ENCODE data around the gene SEMA4D.

Gene SEMA4D

DNA sequence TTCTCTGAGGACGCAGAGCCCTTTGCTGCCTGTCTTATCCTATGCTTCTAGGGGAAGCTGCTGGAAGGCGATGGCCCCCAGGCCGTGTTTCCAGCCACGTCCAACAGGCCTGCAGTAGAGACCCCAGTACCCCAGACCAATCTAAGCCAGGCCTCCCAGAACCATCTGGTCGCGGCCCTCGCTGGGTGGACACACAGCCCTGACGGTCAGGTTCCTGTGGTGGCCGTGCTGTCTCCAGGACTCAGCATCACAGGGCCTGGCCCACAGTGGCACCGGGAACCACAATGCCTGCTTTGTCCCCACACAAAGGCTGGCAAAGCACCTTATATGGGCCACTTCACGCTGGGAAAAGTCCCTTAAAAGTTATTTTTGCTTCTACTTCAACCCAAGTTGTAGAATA, 44.5 kb downstream of the SEMA4D start:
- TF ChIP-seq, protein P1, sequence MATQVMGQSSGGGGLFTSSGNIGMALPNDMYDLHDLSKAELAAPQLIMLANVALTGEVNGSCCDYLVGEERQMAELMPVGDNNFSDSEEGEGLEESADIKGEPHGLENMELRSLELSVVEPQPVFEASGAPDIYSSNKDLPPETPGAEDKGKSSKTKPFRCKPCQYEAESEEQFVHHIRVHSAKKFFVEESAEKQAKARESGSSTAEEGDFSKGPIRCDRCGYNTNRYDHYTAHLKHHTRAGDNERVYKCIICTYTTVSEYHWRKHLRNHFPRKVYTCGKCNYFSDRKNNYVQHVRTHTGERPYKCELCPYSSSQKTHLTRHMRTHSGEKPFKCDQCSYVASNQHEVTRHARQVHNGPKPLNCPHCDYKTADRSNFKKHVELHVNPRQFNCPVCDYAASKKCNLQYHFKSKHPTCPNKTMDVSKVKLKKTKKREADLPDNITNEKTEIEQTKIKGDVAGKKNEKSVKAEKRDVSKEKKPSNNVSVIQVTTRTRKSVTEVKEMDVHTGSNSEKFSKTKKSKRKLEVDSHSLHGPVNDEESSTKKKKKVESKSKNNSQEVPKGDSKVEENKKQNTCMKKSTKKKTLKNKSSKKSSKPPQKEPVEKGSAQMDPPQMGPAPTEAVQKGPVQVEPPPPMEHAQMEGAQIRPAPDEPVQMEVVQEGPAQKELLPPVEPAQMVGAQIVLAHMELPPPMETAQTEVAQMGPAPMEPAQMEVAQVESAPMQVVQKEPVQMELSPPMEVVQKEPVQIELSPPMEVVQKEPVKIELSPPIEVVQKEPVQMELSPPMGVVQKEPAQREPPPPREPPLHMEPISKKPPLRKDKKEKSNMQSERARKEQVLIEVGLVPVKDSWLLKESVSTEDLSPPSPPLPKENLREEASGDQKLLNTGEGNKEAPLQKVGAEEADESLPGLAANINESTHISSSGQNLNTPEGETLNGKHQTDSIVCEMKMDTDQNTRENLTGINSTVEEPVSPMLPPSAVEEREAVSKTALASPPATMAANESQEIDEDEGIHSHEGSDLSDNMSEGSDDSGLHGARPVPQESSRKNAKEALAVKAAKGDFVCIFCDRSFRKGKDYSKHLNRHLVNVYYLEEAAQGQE (IDR thresholded peaks at IDR 0.05; ENCODE audit: insufficient replicate concordance, low read depth) = no peak
- TF ChIP-seq SPI1 (IDR thresholded peaks at IDR 0.05; ENCODE audit: borderline replicate concordance, low read depth) (no peak), GABPA (IDR thresholded peaks at IDR 0.05; ENCODE audit: low read depth) (no peak), POLR2AphosphoS5 (IDR thresholded peaks at IDR 0.05; ENCODE audit: low read depth) (no peak)
- TF ChIP-seq, protein P2, sequence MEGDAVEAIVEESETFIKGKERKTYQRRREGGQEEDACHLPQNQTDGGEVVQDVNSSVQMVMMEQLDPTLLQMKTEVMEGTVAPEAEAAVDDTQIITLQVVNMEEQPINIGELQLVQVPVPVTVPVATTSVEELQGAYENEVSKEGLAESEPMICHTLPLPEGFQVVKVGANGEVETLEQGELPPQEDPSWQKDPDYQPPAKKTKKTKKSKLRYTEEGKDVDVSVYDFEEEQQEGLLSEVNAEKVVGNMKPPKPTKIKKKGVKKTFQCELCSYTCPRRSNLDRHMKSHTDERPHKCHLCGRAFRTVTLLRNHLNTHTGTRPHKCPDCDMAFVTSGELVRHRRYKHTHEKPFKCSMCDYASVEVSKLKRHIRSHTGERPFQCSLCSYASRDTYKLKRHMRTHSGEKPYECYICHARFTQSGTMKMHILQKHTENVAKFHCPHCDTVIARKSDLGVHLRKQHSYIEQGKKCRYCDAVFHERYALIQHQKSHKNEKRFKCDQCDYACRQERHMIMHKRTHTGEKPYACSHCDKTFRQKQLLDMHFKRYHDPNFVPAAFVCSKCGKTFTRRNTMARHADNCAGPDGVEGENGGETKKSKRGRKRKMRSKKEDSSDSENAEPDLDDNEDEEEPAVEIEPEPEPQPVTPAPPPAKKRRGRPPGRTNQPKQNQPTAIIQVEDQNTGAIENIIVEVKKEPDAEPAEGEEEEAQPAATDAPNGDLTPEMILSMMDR (IDR thresholded peaks at IDR 0.05; ENCODE audit: insufficient read depth, low read length) = no peak
- H3K4me3 ChIP-seq (replicated peaks; ENCODE audit: insufficient read depth, low read length) = no peak overlapping the region
- H3K27me3 ChIP-seq (ENCODE audit: insufficient read depth, poor library complexity, severe bottlenecking) = no peaks in the 10 kb centered on the region
- DNase-seq (ENCODE audit: low read depth in 1 of 2, low spot score in 1 of 2) = no peak
- H3K27ac ChIP-seq (replicated peaks) = no peak overlapping the region

DNA sequence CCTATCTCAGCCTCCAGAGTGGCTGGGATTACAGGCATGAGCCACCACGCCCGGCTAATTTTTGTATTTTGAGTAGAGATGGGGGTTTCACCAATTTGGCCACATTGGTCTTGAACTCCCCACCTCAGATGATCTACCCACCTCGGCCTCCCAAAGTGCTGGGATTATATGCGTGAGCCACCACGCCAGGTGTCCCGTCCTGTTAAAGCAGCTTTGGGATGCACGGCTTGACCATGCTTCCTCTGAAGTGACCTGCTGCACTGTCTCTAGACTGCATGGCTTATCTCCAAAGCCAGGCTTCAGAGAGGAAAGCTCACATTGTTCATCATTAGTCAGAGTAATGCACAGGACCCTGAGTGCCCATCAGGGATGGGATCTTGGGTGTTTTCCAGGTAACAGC, 45.4 kb downstream of the SEMA4D start:
- DNase-seq (ENCODE audit: low read depth in 1 of 2, low spot score in 1 of 2) = no peak
- Histone ChIP-seq H3K27ac (replicated peaks) (no peak overlapping the region), H3K4me3 (replicated peaks; ENCODE audit: insufficient read depth, low read length) (no peak overlapping the region), H3K27me3 (ENCODE audit: insufficient read depth, poor library complexity, severe bottlenecking) (no peaks in the 10 kb centered on the region)
- TF ChIP-seq, protein P2 (IDR thresholded peaks at IDR 0.05; ENCODE audit: insufficient read depth, low read length) = no peak
- no peak for TF ChIP-seq GABPA (IDR thresholded peaks at IDR 0.05; ENCODE audit: low read depth)
- no peak for TF ChIP-seq SPI1 (IDR thresholded peaks at IDR 0.05; ENCODE audit: borderline replicate concordance, low read depth)
- TF ChIP-seq, protein P1 (IDR thresholded peaks at IDR 0.05; ENCODE audit: insufficient replicate concordance, low read depth) = no peak
- TF ChIP-seq POLR2AphosphoS5 (IDR thresholded peaks at IDR 0.05; ENCODE audit: low read depth) = no peak

DNA sequence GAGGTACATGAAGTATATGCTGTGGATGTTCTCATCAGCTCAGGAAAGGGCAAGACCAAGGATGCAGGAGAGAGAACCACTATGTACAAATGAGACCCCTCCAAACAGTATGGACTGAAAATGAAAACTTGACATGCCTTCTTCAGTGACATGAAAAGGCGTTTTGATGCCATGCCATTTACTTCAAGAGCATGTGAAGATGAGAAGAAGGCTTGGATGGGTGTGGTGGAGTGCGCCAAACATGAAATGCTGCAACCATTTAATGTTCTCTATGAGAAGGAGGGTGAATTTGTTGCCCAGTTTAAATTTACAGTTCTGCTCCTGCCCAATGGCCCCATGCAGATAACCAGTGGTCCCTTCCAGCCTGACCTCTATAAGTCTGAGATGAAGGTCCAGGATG, 47.7 kb downstream of the SEMA4D start:
- Histone ChIP-seq H3K27ac (replicated peaks) (no peak overlapping the region), H3K27me3 (ENCODE audit: insufficient read depth, poor library complexity, severe bottlenecking) (no peaks in the 10 kb centered on the region), H3K4me3 (replicated peaks; ENCODE audit: insufficient read depth, low read length) (no peak overlapping the region)
- DNase-seq (ENCODE audit: low read depth in 1 of 2, low spot score in 1 of 2) = no peak
- TF ChIP-seq POLR2AphosphoS5 (IDR thresholded peaks at IDR 0.05; ENCODE audit: low read depth) (no peak), SPI1 (IDR thresholded peaks at IDR 0.05; ENCODE audit: borderline replicate concordance, low read depth) (no peak), GABPA (IDR thresholded peaks at IDR 0.05; ENCODE audit: low read depth) (no peak)
- TF ChIP-seq, protein P1 (IDR thresholded peaks at IDR 0.05; ENCODE audit: insufficient replicate concordance, low read depth) = no peak
- TF ChIP-seq, protein P2 (IDR thresholded peaks at IDR 0.05; ENCODE audit: insufficient read depth, low read length) = no peak

All from HL-60 (cell line).